ENCODE data around the gene SLC1A2.

The SLC1A2 gene

DNA sequence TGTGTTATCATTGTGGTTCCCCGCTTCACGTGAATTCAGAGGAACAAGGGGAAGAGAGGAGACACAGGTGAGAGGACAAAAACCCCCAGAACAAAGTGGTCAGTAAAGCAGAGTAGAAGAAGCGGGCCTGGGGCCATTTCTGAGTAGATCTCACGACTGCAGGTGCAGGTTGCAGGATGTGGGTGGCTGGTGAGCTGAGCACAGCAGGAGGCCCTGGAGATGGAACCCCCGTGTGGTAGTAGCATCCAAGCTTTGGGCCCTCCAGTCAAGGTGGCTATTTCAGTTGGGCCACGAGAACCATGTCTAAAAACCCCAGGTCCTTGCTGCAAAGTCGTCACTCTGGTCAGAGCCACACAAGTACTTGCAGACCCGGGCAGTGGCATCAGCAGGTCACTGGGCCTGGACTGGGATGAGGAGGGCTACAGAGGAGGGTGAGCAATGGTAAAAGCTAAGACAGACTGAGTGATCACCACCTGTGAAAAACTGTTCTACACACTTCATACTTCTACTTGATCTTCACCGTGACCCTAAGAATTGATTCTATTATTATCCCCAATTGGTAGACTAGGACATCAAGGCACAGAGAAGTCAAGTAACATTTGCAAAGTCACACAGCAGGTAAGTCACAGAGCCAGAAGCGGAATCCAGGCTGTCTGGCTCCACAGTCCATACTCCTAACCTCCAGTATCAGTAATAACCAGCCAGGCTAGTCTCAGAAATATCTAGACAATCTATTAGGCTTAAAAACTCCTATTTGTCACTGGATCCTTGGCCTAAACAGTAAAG is 43.8 kb downstream of the SLC1A2 start:
- no peak for FAIRE-seq

- FAIRE-seq: no peak
Measured at GRCh38 chr11:35373284-35373933, 45.9 kb downstream of the SLC1A2 start.

GRCh38 chr11:35372565-35373283 is 46.6 kb downstream of the SLC1A2 start:
- FAIRE-seq: no peak

- FAIRE-seq: no peak
Measured at GRCh38 chr11:35367491-35367890, 51.9 kb downstream of the SLC1A2 start.

- FAIRE-seq: no peak
Measured at GRCh38 chr11:35366798-35367197, 52.6 kb downstream of the SLC1A2 start.

DNA sequence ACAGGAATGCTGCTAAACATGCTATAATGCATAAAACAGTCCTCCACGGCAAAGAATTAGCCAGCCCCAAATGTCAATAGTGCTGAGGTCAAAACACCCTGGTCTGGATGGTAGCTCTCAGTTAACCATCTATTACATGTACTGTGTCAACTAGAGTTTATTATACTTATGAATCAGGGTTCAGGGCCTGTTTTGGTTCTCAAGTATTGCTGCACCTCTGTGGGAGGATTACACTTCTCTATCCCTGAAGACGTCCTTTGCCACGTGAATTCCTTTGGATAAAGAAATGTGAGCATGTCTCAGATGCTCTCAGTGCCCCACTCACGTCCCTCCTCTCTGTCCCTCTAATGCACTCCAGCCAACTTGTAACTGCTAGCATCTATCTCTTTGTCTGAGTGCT is 53.4 kb downstream of the SLC1A2 start:
- no peak for FAIRE-seq

DNA sequence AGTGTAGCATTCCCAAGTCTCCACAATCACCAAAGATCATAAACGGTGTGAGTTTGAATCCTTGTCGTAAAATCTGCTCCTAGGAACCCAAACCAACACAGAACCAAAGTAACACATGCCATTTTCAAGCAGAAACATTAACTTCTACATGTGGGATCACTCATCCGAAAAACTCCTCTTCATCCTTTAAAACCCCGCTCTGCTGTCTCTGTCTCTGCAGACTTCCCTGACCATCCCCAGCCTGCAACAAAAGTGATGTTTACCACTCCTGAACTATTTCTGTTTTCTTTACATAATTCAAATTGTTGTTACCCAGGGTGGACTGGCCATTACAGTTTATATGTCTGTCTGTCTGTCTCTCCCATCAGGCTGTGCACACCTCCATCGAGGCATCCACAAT is 54.0 kb downstream of the SLC1A2 start:
- no peak for FAIRE-seq

- no peak for FAIRE-seq
Measured at GRCh38 chr11:35363854-35364780, 55.2 kb downstream of the SLC1A2 start.

GRCh38 chr11:35363246-35363801 is 56.0 kb downstream of the SLC1A2 start:
- FAIRE-seq: no peak

DNA sequence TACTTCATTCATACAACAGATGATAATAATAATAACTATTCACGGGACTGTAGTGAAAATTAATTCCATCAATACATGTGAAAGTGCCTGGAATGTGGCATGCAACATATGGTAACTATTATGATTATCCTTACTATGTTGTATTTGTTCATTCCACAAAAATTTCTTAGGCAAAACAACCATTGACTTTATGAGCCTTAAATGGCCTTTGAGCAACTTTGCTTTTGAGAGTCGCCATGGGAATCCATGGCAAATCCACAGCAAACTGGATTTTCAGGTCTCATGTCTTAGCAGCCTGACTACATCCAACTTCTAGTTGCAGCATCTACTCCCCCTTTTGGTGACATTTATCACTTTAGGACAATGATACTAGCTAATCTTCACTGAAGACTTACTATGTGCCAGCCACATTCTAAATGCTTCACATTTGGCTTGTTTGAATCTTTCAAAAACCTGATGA is 56.8 kb downstream of the SLC1A2 start:
- FAIRE-seq: no peak

- FAIRE-seq: no peak
Measured at GRCh38 chr11:35360055-35360530, 59.3 kb downstream of the SLC1A2 start.

GRCh38 chr11:35359321-35360054 is 59.9 kb downstream of the SLC1A2 start:
- no peak for FAIRE-seq

GRCh38 chr11:35358391-35358790 is 61.0 kb downstream of the SLC1A2 start:
- FAIRE-seq: no peak

DNA sequence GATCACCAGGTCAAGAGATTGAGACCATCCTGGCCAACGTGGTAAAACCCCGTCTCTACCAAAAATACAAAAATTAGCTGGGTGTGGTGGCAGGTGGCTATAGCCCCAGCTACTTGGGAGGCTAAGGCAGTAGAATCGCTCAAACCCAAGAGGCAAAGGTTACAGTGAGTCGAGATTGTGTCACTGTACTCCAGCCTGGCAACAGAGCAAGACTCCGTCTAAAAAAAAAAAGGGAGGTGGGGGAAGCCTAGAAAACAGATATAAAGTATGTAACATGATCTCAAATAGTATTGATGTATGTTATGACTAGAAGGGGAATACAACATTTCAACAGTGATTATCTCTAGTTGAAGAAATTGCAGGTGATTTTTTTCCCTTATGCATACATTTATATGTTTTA is 61.4 kb downstream of the SLC1A2 start:
- FAIRE-seq: no peak

DNA sequence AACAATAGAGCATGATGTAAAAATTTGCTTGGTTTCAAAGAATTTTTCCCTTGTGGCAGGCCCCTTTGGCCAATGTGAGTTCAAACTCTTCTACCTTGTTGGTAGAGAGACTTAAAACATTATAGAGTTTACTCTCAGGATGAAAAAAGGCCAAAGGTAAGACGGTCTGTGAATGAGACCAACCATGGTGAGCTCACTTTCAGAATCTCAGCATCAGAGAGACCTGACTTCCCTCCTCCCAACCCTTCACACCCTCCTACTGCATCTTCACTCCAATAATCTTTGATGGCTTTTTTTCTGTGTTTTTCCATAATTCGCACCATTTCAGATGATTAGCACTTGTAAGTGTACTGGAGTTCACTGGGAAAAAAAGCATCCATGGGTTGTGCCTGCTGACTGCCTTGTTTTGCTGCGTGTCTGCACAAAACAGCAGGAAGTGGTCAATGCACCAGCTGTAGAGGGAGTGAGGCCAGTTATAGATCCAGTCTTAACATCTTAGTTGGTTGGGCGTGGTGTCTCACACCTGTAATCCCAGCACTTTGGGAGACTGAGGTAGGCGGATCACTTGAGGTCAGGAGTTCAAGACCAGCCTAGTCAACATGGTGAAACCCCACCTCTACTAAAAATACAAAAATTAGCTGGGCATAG is 64.1 kb downstream of the SLC1A2 start:
- no peak for FAIRE-seq

DNA sequence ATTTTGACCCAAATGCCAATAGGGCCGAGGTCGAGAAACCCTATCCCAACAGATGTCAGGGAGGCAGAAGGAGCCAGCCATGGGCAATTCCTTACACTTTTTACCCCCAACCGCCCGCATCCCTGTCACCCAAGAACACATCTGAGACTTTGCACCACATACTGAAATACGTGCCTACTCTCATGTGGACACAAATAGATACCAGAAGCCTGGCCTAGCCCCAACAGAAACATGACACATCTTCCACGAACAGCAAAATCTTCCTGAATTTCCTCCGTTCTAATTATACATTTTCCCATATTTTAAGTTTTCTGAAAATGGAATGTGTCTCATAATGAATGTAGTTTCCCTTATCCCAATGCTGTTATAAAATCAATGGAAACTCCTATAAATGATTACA is 64.7 kb downstream of the SLC1A2 start:
- FAIRE-seq: no peak

DNA sequence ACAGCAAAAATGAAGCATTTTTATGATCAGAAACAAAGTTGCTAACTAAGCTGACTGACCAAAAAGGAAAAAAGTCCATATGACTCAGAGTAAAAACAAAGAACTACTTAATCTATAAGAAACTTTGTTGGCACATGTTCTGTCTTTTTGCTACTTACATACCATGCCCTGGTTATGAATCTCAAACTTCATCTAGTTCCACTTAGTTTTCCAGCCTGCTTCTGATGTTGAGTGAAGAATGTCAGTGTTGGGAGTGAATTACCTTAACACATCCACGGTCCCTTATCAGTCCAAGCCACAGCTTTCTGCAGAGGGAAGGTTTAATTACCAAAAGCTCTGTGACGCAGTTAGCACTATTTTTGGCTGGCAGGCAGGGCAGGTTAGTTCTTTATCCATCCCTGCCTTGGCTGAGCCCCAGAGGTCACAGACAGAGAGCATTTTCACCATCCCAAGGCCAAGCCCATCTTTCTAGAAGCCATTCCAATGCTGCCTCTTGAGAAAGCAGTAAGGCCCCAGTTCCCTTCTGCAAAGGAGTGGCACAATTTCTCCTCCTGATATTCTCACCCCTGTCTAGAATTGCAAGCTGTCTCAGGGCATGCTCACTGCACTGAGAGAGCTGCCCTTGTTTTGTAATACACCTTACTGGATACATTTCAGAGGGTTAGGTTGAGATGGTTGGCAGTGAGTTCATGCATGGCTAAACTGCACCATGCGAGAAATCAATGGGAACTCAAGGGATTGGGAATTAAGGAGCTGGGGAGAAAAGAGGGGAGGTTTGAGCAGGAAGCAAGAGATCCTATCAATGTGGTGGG is 67.1 kb downstream of the SLC1A2 start:
- no peak for FAIRE-seq

GRCh38 chr11:35349897-35350296 is 69.5 kb downstream of the SLC1A2 start:
- FAIRE-seq: no peak

DNA sequence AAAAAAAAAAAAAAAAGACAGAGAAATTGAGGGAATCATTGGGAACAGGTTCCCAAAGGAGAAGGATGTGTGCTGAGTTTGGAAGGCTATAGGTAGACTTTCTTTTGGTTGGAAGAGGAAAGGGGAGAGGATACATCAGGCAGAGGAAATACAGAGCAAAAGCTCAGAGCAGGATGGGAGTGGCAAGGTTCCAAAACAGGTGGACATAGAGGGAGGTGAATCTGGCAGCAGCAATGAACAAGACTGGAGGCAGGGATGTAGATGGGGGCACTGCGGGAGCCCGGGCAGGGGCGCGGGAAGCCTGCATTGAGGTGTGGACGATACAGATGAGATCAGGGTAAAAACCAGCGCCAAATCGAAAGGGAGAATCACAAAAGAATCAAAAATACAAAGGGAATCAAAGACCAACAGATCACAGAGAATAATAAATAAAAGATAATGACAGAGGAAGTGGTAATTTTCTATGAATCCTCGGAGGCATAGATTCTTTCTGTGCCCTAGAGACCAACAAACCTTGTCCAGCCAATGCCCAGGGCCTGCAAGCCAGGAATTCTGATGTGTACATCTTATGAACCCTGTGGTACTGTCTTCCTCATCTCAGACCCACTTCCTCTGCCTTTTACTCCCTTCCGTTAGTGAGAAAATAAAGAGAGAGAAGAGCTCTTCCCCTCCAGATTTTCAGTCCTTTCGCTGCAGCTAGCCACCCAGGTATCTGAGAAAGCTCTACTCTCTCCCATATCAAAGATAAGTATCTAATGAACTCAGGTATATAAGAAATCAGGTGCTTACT is 70.3 kb downstream of the SLC1A2 start:
- FAIRE-seq: no peak

All from islet of Langerhans (tissue), 1 donor.